ENCODE data around the gene ATP10B. TPM values are rescaled to one million over a fixed set of nuclear protein-coding genes. Genes with fewer than 3 reads are reported as not detected.
A peak's percentile ranks its signal among the peaks of the same experiment; 100 is the strongest.

The ATP10B gene
- total and polyA plus RNA-seq, 4 donors = 0.08 to 7.2 (median 0.53) TPM

GRCh38 chr5:160837211-160837610 lies 14.8 kb downstream of the ATP10B start:
- Histone ChIP-seq H3K9me3 (ENCODE audit: control insufficient read depth in 4 of 4, insufficient read depth in 3 of 4, low read length in 3 of 4) (peaks cover 0 to 5% (median 1%) of the 10 kb centered on the region in 4 donors), H3K27me3 (ENCODE audit: control insufficient read depth in 3 of 3, insufficient read depth in 3 of 3, low read length in 2 of 3) (no peaks in the 10 kb centered on the region), H3K36me3 (ENCODE audit: control insufficient read depth in 4 of 4, insufficient read depth in 4 of 4, low read length in 4 of 4) (no peaks in the 10 kb centered on the region), H3K27ac (ENCODE audit: low read depth in 1 of 2, low read length in 1 of 2) (no peak overlapping the region), H3K4me3 (no peak overlapping the region), H3K4me1 (ENCODE audit: control insufficient read depth in 5 of 5, insufficient read depth in 5 of 5, low read length in 5 of 5) (peaks cover 0 to 9% (median 0%) of the 10 kb centered on the region in 5 donors), H3K9ac (ENCODE audit: insufficient read depth in 1 of 2, low read length in 2 of 2) (no peak overlapping the region)
- DNase-seq = peak in 1 of 3 donors; percentile 1
- no peak for TF ChIP-seq CTCF (IDR thresholded peaks at IDR 0.05; ENCODE audit: control extremely low read depth, extremely low read depth)
- WGBS, 2 donors = 0% methylated on average over 1 of the region's 1 CpG
- no peak for ATAC-seq (ENCODE audit: insufficient read depth, low FRiP score)

- Histone ChIP-seq H3K36me3 (ENCODE audit: control insufficient read depth in 4 of 4, insufficient read depth in 4 of 4, low read length in 4 of 4) (no peaks in the 10 kb centered on the region), H3K4me1 (ENCODE audit: control insufficient read depth in 5 of 5, insufficient read depth in 5 of 5, low read length in 5 of 5) (peaks cover 0 to 9% (median 0%) of the 10 kb centered on the region in 5 donors), H3K27ac (ENCODE audit: low read depth in 1 of 2, low read length in 1 of 2) (no peak overlapping the region), H3K4me3 (no peak overlapping the region), H3K9me3 (ENCODE audit: control insufficient read depth in 4 of 4, insufficient read depth in 3 of 4, low read length in 3 of 4) (peaks cover 0 to 5% (median 1%) of the 10 kb centered on the region in 4 donors), H3K27me3 (ENCODE audit: control insufficient read depth in 3 of 3, insufficient read depth in 3 of 3, low read length in 2 of 3) (no peaks in the 10 kb centered on the region), H3K9ac (ENCODE audit: insufficient read depth in 1 of 2, low read length in 2 of 2) (no peak overlapping the region)
- no peak for ATAC-seq (ENCODE audit: insufficient read depth, low FRiP score)
- 42 to 53% methylated on average over 2 of the region's 2 CpGs for WGBS, 2 donors
- no peak for DNase-seq
- no peak for TF ChIP-seq CTCF (IDR thresholded peaks at IDR 0.05; ENCODE audit: control extremely low read depth, extremely low read depth)
Measured at GRCh38 chr5:160835818-160836528, 16.0 kb downstream of the ATP10B start.

GRCh38 chr5:160835376-160835775 lies 16.6 kb downstream of the ATP10B start:
- no peak overlapping the region for H3K9ac ChIP-seq (ENCODE audit: insufficient read depth in 1 of 2, low read length in 2 of 2)
- TF ChIP-seq CTCF (IDR thresholded peaks at IDR 0.05; ENCODE audit: control extremely low read depth, extremely low read depth) = no peak
- DNase-seq (peak; percentile 28 to 92 (median 81)), ATAC-seq (ENCODE audit: insufficient read depth, low FRiP score) (no peak)
- H3K9me3 ChIP-seq (ENCODE audit: control insufficient read depth in 4 of 4, insufficient read depth in 3 of 4, low read length in 3 of 4) = peaks cover 0 to 5% (median 1%) of the 10 kb centered on the region in 4 donors
- H3K4me3 ChIP-seq = no peak overlapping the region
- H3K27me3 ChIP-seq (ENCODE audit: control insufficient read depth in 3 of 3, insufficient read depth in 3 of 3, low read length in 2 of 3) = no peaks in the 10 kb centered on the region
- no peak overlapping the region for H3K27ac ChIP-seq (ENCODE audit: low read depth in 1 of 2, low read length in 1 of 2)
- no peaks in the 10 kb centered on the region for H3K36me3 ChIP-seq (ENCODE audit: control insufficient read depth in 4 of 4, insufficient read depth in 4 of 4, low read length in 4 of 4)
- H3K4me1 ChIP-seq (ENCODE audit: control insufficient read depth in 5 of 5, insufficient read depth in 5 of 5, low read length in 5 of 5) = peaks cover 0 to 9% (median 0%) of the 10 kb centered on the region in 5 donors
